SK-N-SH treated with all-trans-retinoic acid at 6 μM for 48 hours (cell line): Measurements from ENCODE around the gene LRRC10.

Source experiments
- ARNTL ChIP-seq: fragments of 450-650 bp; formaldehyde crosslinking; IDR thresholded peaks from 2 replicates; pipeline ENCODE4 v1.5.0; 2020; ENCODE audit warnings: low read depth, mild to moderate bottlenecking, moderate library complexity, borderline replicate concordance
- CREB5 ChIP-seq: fragments of 250-450 bp; sonication (Bioruptor Pico); IDR thresholded peaks from 2 replicates; pipeline ENCODE4 v1.5.1; 2020; ENCODE audit warnings: low read depth, mild to moderate bottlenecking, moderate library complexity
- CSRNP3 ChIP-seq: fragments of 250-450 bp; sonication (Bioruptor Pico); IDR thresholded peaks from 2 replicates; pipeline ENCODE4 v1.5.1; 2021; ENCODE audit warnings: mild to moderate bottlenecking, moderate library complexity
- TOX ChIP-seq: fragments of 250-450 bp; sonication (Bioruptor Pico); IDR thresholded peaks from 2 replicates; pipeline ENCODE4 v1.8.0; 2021; ENCODE audit warnings: mild to moderate bottlenecking, moderate library complexity, borderline replicate concordance
- ZFP30 ChIP-seq: fragments of 450-650 bp; formaldehyde crosslinking; IDR thresholded peaks from 2 replicates; pipeline ENCODE4 v1.5.0; 2022; ENCODE audit warnings: mild to moderate bottlenecking, moderate library complexity
- ZNF8 ChIP-seq: fragments of 450-650 bp; formaldehyde crosslinking; IDR thresholded peaks from 2 replicates; pipeline ENCODE4 v1.5.0; 2020; ENCODE audit warnings: mild to moderate bottlenecking, moderate library complexity
- TF ChIP-seq, protein P1 (sequence below): fragments of 250-450 bp; sonication (Bioruptor Pico); IDR thresholded peaks from 2 replicates; pipeline ENCODE4 v1.8.0; 2021; ENCODE audit warnings: low read depth, mild to moderate bottlenecking, moderate library complexity, borderline replicate concordance
- TF ChIP-seq, protein P2 (sequence below): fragments of 250-450 bp; sonication (Bioruptor Pico); IDR thresholded peaks from 2 replicates; pipeline ENCODE4 v1.8.0; 2020; ENCODE audit warnings: mild to moderate bottlenecking, moderate library complexity, borderline replicate concordance

DNA sequence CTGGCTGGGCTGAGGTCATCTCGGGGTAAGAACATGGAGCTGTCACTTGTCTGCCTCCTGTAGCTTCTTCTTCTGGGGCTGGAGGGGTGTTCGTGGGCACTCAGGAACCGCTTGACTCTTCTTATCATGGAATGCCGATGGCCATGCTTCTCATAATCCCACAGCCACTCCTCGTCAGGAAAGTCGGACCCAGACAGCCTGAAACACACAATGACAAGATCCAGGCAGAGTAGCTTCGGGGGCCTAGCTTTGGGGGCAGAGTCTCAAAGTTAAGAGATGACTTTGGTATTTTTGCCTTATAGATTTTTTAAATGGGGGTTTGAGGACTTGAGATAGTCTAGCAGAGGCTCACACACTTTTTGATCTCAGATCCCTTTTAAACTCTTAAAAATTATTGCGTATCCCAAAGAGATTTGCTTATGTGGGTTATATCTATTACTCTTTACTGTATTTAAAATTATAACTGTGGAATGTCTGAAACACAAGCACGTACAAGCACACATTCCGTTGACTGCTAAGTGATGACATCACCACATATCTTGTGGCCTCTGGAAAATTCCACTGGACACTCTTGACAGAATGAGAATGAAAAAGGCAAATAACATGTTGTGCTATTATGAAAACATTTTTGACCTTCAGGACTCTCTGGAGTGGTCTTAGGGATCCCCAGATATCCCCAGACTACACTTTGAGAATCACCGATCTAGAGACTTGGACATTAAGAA lies 45.1 kb upstream of the LRRC10 start:
- TF ChIP-seq ZFP30 (CRISPR knock-in tag) (no peak), CSRNP3 (CRISPR knock-in tag) (no peak), CREB5 (CRISPR knock-in tag) (peak; percentile 86; the same call in 1 of the 2 replicates), ARNTL (no peak), TOX (no peak), ZNF8 (CRISPR knock-in tag) (no peak)
- TF ChIP-seq, protein P1, sequence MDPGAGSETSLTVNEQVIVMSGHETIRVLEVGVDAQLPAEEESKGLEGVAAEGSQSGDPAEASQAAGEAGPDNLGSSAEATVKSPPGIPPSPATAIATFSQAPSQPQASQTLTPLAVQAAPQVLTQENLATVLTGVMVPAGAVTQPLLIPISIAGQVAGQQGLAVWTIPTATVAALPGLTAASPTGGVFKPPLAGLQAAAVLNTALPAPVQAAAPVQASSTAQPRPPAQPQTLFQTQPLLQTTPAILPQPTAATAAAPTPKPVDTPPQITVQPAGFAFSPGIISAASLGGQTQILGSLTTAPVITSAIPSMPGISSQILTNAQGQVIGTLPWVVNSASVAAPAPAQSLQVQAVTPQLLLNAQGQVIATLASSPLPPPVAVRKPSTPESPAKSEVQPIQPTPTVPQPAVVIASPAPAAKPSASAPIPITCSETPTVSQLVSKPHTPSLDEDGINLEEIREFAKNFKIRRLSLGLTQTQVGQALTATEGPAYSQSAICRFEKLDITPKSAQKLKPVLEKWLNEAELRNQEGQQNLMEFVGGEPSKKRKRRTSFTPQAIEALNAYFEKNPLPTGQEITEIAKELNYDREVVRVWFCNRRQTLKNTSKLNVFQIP (CRISPR knock-in tag) = no peak
- TF ChIP-seq, protein P2, sequence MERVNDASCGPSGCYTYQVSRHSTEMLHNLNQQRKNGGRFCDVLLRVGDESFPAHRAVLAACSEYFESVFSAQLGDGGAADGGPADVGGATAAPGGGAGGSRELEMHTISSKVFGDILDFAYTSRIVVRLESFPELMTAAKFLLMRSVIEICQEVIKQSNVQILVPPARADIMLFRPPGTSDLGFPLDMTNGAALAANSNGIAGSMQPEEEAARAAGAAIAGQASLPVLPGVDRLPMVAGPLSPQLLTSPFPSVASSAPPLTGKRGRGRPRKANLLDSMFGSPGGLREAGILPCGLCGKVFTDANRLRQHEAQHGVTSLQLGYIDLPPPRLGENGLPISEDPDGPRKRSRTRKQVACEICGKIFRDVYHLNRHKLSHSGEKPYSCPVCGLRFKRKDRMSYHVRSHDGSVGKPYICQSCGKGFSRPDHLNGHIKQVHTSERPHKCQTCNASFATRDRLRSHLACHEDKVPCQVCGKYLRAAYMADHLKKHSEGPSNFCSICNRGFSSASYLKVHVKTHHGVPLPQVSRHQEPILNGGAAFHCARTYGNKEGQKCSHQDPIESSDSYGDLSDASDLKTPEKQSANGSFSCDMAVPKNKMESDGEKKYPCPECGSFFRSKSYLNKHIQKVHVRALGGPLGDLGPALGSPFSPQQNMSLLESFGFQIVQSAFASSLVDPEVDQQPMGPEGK = no peak
